ENCODE results near the gene HOXB8.

DNA sequence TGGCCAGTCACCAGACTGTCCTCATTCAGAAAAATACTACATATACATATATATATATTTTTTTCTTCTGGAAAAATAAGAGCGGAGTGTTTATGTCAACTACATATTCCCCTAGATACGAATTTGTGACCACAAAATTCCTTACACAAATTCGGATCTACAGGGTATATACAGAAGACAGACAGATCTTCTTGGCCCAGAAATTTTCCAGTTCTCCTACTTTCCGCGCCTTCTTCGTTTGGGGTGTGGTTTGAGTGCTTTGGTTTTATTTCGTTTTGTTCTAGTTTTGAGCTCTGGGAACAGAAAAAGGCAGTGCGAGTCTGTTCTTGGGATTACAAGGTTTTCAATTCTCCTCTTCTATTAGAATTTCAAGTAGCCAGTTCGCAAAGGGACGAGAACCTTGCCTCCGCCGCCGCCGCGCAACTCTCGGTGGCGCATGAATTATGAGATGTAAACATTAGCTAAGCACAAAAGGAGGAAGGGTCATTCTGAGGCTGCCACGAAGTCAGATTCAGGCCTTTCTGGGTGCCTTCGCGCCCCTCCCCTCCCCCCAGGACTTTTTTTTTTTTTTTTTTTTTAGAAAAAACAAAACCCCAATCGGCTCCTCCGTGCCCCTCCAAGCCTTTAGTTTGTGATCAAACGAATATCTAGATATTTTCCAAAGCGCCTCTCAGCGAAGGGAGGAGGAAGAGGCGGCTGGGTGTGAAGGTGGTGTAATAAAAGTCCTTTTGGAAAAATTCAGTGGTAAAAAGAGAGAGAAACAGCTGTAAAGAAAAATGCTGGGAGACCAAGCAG lies 35.1 kb downstream of the HOXB8 start:
- TF ChIP-seq, protein P1, sequence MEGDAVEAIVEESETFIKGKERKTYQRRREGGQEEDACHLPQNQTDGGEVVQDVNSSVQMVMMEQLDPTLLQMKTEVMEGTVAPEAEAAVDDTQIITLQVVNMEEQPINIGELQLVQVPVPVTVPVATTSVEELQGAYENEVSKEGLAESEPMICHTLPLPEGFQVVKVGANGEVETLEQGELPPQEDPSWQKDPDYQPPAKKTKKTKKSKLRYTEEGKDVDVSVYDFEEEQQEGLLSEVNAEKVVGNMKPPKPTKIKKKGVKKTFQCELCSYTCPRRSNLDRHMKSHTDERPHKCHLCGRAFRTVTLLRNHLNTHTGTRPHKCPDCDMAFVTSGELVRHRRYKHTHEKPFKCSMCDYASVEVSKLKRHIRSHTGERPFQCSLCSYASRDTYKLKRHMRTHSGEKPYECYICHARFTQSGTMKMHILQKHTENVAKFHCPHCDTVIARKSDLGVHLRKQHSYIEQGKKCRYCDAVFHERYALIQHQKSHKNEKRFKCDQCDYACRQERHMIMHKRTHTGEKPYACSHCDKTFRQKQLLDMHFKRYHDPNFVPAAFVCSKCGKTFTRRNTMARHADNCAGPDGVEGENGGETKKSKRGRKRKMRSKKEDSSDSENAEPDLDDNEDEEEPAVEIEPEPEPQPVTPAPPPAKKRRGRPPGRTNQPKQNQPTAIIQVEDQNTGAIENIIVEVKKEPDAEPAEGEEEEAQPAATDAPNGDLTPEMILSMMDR (IDR thresholded peaks at IDR 0.05): no peak
- no peak for TF ChIP-seq EP300 (IDR thresholded peaks at IDR 0.05)
- peak in 1 of 2 donors; percentile 42 for TF ChIP-seq POLR2AphosphoS5 (IDR thresholded peaks at IDR 0.05)

Data from upper lobe of left lung (tissue), 4 donors.